GM12892 (cell line): ENCODE results near the gene LRIT1.

Experiments used
- POLR2A ChIP-seq: IDR thresholded peaks from 2 replicates; pipeline ENCODE4 v1.6.1; 2011; ENCODE audit warnings: low read depth, low read length, control low read depth
- POLR2AphosphoS5 ChIP-seq: IDR thresholded peaks from 2 replicates; pipeline ENCODE4 v1.6.1; 2011; ENCODE audit warnings: low read depth, low read length, control low read depth
- TAF1 ChIP-seq: IDR thresholded peaks from 2 replicates; pipeline ENCODE4 v1.6.1; 2011; ENCODE audit warnings: low read depth, mild to moderate bottlenecking, control low read depth, low read length, borderline replicate concordance

GRCh38 chr10:84262190-84262956 lies 21.0 kb upstream of the LRIT1 start:
- TF ChIP-seq POLR2A (no peak), TAF1 (no peak), POLR2AphosphoS5 (no peak)
